SK-N-DZ (cell line): Measurements from ENCODE around the gene COL5A1.

Experiments
- DNase-seq: peaks from one replicate; pipeline ENCODE4 v3.0.0-alpha.2; 2015; ENCODE audit warnings: low spot score

The COL5A1 gene

DNA sequence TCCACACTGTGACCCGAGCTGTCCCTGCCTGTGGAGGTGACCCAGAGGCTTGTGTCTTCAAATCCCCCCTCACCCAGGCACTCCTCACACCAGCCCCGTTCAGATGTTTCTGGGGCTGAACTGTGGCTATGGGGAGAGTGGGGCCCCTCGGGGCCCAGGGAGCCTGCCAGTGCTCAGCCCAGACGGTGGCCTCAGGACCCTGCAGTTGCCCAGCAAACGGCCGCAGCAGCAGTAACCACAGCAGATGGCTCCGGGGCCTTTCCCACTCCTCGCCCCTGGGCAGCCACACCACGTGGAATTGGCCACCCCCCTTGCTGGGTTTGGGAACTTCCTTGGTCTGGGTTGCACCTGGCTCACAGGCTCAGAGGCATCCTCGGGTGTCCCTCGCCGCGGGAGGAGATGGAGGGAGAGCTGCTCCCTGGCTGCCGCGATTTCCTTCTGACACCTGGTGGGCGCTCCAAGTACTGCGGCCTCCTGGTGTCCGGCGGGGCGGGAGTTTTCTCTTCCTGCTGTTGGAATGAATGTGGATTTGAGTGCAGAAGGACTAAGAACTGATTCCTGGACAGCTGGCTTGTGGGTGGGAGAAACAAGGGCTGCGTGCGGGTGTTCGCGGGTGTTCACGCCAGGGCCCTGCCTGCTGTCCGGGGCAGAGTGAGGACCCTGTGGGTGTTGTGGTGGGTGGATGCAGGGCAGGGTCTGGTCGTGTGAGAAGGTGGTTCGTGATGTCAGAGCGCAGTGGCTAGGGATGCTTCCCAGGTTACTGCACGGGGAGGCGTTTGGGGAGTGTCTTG is 97.5 kb downstream of the COL5A1 start:
- DNase-seq, result peak; percentile 38

DNA sequence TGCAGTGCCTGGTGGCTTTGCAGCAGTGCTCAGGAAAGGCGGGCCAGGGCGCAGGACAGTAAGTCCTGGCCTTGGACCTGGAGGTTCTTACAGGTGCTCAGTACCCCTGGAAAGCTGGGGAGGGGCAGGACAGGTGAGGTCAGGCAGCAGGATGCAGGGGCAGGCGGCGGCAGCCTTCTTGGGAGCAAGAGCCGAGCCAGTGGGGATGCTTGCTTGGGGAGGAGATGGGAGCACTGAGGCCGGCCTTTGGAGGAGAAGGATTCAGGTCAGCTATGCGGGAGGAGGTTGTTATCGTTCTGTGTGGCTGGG is 98.0 kb downstream of the COL5A1 start:
- no peak for DNase-seq

DNA sequence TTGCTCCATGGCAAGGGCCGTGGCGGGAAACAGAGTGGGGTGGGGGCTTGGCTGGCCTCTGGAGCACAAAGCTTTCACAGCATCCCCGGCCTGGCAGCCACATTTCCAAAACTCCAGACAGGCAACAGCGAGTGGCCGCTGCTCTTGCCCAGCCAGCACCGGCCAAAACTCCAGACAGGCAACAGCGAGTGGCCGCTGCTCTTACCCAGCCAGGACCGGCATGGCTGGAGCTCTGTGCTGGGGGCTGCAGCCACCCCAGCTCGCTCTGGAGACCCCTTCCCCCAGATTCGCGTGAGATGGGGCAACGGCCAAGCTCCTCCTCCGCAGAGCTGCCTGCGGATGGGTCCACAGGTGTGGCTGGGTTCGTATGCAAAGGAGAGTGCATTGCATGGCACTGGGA is 98.5 kb downstream of the COL5A1 start:
- no peak for DNase-seq

DNA sequence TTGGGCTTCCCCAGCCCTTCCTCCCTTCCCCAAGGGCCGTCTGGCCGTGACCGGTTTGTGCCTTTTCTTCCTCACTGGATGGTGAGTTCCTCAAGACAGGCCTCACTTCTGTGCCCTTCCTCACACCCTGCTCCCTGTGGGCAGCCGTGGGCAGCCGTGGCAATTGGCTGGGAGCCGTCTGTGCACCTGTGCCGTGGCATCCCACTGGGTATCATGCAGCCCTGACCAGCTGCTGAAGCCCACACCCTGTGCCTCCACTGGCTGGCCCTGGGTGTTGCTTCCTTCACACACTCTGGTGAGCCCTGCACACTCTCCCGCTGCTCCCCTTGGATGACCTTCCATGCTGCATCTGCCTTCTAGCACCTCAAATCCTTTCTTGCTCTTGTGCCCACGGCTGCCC is 100.2 kb downstream of the COL5A1 start:
- no peak for DNase-seq

DNA sequence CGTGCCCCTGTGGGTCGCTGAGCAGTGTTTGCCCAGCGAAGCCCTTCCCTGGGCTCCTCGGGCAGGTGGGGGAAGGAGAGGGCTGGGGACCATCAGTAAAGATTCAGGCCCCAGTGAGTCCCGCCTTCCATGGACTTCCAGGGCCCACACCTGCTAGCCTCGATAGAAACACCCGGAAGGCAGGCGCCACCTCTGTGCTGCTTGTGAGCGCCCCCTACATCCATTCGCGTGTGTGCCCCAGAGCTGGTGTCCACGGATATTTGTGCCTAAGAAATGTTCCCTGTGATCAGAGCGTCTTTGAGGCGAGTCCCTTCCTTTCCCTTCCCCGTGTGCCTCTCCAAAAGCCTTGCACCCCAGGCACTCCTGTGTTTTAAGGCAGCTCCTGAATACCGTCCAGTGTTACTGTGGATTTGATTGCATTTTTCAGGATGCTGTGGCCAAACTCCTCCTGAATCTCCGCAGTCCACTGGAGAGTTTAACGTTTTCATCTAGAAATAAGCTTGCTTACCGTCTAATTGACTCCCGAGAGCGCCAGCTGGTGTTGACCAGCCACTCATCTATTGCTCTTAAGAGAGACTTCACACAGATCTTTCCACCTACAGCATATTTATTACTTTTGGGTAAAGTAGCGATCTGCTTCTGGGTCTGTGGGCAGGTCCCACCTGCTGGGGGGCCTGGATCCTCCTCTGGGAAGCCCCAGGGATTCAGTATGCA is 101.4 kb downstream of the COL5A1 start:
- no peak for DNase-seq

DNA sequence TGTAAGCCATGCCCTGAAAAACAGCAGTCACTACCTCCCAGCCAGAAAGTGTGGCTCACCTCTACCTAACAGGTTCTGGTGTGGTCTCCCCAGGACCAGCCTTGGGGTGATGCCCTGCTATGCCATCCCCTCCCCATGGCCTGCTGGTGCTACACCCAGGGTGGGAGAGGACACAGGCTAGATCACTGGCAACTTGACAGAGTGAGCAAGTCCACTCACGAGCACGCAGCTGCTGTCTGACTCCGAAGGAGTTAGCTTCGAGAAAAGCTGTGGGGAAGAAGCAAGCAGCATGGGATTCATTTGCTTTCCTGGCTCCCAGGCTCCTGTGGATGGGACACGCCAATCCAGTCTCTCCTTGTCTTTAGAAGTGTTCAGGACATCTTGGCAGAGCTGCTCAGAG is 102.2 kb downstream of the COL5A1 start:
- no peak for DNase-seq

DNA sequence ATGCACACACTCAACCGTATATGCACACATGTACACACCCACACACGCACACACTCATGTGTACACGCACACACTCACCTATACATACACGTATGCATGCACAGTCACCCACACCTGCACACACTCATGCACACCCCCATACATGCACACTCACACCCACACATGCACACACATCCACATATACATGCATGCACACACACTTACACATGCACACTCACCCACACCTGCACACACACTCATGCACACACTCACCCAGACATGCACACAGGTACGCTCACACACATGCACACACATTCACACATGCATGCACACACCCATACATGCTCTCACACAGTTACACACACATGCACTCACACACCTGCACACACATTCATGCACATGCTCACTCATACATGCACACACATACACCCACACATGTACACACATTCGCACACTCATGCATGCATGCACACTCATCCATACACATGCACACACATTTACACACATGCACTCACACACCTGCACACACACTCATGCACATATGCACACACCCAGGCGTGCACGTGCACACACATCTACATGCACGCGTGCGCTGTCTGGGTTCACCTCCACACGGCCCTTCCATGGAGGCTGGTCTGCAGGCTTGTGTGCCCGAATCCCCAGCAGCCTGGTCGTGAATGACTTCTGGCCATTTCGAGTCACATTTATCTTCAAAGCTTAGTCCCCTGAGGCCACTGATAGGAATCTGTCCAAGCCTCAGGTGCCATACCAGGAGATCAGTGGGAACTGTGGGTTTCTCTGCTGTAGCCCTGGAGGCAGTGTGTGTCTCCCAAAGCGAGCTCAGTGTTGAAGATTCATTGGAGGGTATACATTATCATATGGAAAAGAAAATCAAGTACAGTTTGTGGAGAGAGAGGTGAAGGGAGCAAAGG is 103.0 kb downstream of the COL5A1 start:
- no peak for DNase-seq

DNA sequence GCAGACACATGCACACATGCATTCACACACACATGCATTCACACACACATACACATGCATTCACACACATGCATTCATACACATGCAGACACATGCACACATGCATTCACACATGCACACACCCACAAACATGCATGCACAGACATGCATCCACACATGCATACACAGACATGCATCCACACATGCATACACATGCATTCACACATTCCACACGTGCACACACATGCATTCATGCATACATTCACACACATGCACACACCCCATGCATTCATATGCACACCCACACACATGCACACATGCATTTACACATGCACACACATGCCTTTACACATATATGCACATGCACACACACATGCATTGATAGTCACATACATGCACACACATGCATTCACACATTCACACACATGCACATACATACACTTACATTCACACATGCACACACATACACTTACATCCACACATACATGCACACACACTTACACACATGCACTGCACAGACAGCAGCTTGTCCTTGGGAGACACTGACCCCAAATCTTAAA is 106.4 kb downstream of the COL5A1 start:
- DNase-seq, result no peak

DNA sequence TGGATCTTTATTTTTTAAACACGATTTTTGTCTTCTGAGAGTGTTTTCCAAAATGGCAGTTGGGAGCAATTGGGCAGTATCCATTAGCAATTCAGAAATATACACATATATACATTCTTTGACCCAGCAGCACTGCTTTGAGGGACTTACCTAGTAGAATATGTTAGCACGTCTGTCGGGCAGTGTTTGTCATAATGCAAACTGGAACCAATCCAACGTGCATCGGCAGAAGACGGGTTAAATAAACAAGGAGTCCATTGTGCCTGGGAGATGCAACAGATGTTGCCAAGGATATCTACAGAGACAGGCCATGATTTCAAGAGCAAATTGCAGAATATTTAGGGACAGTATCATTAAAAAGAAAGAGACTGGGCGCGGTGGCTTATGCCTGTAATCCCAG is 107.0 kb downstream of the COL5A1 start:
- DNase-seq, result no peak

DNA sequence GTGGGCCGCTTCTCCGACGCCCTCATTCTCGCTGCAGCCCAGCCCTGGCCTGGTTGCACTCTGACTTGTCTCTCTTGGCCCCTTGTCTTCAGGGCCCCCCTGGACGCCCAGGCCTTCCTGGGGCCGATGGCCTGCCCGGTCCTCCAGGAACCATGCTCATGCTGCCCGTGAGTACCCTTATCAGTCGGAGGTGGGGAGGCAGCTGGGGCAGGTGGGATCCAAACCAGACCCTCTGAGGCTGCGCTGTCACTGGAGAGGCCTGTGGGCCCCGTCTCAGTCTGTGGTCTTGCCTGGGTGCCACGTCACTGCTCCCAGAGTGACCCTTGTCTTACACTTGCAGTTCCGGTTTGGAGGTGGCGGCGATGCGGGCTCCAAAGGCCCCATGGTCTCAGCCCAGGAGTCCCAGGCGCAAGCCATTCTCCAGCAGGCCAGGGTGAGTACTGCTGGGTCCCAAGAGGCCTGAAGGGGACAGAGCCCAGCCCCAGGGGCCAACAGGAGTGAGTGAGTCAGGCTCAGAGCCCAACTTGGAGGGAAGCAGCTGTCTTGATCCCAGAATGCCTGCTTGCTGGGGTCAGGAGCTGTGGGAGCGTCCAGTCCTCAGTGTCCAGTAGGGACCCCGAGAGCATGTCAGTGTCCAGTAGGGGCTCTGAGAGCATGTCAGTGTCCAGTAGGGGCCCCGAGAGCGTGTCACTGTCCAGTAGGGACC is 109.0 kb downstream of the COL5A1 start:
- no peak for DNase-seq

DNA sequence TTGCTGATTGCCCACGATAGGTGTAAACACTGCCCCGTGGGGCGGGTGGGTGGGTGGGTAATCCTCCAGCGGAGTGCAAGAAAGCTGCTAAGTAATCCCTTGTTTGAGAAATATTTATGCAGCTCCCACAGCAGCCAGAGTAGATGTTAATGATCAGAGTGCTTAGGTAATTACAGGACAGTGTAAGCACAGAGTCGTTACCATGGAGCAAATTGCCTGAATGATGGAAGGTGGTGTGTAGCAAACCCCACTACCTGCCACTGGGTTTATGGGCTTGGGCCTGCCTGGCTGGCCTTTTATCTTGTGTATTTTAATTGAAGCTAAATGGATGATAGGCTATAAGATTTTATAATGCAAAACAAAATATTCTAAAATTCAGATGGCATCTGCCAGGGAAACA is 110.0 kb downstream of the COL5A1 start:
- no peak for DNase-seq

DNA sequence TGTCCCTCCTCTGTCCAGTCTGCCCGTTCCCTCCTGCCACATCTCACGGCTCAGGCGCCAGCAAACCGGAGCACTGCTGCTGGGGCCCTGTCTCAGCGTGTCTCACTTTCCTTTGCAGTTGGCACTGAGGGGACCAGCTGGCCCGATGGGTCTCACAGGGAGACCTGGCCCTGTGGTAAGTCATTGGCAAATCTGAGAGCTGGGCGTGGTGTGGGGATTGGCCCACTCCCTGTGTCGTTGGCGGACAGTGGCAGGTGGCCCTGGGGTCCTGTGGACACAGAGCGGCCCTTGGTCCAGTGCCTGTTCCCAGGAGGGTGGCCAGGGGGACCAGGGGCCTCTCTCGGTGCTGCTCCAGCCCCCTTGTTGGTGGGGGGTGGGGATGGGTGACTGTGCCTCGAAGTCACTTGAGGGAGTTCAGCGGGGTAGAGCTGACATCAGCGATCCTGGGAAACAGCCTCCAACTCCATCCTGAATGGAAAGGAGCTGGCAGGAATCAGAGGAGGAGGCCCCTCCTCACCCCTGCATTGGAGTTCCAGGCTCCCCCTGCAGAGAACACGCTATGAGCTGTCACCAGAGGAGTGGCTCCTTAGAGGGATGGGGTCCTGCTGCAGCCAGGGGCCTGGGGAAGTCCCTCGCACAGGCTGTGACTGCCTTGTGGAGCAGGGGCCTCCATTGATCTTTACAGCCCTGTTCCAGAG is 111.0 kb downstream of the COL5A1 start:
- no peak for DNase-seq

DNA sequence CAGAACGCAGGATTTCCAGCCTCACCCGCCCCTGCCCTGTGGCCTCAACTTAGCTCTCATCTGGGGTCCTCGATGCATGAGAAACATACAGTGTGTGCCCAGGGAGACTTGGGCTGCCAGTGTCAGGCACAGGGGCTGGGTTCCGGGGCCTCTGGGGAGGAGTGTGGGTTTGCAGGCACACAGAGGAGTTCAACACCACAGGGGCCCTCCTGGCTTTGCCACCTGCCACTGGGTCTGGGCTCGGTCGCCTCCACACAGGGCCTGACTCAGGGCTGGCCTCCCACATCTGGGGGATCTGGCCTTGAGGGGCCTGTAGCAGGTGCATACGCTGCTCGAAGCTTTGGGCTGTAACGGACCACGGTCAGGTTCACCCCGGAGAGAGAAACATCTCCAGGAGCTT is 111.6 kb downstream of the COL5A1 start:
- no peak for DNase-seq

DNA sequence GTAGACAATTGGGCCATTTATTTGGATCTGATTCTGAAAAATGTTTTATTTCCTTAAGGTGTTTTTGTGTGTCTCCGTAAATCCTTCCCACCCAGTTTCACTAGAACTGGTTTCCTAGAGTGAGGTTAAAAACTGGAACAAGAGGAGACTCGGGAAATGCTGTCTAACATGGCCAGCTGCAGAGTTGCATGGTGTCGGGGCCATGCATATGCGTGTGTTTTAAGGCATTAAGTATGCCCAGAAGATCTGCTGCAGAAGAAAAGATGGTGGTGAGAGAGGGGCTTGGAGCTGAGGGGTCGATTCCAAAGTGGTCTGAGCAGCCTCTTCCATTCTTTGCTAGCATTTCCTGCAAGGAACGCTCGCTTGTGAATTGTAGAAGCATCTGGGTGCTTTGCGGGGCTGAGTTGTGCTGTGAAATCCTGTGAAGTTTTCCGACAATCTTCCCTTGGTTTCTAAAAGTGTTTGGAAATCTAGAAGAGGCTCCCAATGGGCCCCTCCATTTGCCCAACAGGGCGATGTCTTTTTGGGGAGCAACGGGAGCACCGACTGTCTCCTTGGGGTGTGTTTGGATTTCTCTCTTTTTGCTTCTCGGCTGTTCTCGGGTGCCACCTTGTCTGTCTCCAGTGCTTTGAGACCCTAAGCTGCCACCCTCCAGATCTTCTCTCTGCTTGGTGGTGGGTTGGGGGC is 113.8 kb downstream of the COL5A1 start:
- DNase-seq, result no peak

DNA sequence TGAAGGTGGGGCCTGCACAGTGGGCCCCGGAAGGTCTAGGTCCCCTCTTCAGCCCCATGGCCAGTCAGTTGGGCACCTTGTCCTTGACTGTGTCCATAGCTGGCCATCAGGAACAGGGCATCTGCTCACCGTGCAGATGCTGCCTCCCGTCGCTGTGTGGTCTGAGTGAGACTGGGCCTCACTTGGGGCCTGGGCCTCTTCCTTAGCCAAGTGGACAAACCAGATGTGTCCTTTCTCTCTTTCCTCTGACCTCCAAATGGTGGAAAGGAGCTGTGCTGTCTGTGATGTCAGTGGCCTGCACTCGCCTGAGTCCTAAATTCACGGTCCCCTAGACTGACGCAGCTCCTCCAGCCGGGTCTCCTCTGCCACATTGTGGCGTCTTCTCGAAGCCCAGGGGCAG is 114.5 kb downstream of the COL5A1 start:
- DNase-seq, result no peak

DNA sequence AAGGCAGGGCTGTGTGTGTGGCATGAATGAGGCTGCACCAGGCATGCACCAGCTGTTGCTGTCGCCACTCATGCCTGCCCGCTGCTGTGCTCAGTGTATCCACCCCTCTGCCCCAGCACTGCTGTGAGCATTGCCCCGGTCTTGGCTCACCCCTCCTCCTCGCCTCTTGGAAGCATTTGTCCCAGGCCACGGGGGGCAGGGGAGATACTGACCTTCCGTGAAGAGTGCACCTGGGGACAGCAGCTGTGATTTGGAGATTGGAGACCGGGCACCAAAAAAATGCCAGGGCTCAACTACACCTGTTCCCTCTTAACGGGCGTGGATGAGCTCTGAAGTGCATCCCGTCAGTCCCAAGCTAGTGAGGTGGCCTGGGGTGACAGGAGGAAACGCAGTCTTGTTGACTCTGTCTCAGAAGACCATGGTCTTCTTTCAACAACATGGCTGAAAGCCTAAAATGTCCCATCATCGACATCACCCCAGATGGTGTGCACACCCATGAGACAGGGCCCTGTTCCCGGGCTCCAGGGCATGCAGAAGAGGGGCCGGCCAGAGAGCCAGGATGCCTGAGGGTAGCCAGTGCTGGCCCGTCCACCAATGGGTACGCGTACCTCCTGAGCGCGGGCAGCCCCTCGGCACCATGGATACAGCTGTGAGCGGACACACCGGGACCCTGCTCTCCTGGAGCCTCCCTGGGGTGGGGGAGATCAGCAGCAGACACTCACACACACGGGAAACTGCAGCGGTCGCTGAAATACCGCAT is 115.8 kb downstream of the COL5A1 start:
- DNase-seq, result no peak

DNA sequence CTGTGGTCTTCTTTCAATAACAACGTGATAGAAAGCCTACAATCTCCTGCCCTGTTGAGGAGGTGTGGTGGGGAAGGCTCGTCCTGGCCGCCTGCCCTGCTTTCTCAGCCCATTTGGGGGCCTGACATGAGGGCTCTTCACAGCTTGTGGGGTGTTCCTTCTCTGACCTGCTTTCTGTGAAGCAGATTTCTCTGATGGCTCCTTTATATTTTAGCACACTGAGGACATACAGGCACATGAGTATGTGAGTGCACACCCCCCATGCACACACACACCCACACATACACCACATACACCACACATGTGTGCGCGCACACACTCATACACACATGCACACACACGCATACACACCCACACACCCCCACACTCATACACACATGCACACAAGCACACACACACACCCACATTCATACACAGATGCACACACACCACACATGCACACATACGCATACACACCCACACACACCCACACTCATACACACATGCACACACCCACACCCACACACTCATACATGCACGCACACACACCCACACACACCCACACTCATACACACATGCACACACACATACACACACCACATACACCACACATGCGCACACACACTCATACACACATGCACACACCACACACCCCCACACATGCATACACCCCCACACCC is 117.5 kb downstream of the COL5A1 start:
- DNase-seq, result no peak

DNA sequence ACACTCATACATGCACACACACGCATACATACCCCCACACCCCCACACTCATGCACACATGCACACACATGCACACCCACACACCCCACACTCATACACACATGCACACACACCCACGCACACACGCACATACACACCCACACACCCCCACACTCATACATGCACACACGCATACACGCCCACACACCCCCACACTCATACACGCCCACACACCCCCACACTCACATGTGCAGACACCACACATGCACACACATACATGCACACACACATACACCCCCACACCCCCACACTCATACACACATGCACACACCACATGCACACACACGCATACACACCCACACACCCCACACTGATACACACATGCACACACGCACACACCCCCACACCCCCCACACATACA is 118.3 kb downstream of the COL5A1 start:
- no peak for DNase-seq
